NCI-H146 (cell line): ENCODE measurements around the gene TENM3.
A peak's percentile ranks its signal among the peaks of the same experiment; 100 is the strongest.

ENCODE experiments used
- DNase-seq: peaks from one replicate; lab custom pipeline; 2025; lab: John Stamatoyannopoulos, UW

The TENM3 gene

DNA sequence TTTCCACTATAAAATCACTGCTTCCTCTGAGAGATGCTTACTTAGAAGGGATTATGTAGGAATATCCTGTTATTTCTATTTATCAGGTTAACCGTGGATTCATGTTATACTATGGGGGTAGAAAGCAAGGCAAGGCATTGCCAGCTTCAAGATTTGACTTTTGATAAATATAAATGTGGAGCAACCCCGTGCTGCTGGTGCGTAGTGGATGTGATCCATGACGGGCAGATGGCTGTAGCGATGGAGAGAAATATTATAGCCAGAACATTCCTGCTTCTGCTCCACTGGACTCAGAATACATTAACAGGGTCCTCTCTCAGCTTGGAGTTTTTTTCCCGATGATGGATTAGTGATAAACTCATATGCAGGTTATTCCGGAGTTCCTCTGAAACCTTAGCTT lies 157.6 kb downstream of the TENM3 start:
- DNase-seq = no peak

DNA sequence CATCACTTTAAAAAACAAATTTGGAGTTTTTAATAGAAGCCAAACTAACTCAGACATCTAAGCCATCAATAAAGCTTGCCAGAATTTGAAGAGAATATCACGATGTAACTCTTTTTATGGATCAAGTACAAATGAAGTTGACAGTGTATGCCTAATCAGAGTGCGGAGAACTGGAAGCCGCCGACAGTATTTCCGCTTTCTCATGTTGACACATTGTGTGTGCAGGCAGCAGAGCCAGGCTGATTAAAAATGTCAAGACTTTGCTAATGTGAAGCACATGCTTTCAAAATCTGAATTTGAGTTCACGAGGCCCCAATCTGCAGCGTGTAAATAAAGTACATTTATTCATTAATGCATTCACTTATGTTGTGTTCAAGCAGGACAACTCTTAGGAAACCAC lies 161.2 kb downstream of the TENM3 start:
- DNase-seq = no peak

DNA sequence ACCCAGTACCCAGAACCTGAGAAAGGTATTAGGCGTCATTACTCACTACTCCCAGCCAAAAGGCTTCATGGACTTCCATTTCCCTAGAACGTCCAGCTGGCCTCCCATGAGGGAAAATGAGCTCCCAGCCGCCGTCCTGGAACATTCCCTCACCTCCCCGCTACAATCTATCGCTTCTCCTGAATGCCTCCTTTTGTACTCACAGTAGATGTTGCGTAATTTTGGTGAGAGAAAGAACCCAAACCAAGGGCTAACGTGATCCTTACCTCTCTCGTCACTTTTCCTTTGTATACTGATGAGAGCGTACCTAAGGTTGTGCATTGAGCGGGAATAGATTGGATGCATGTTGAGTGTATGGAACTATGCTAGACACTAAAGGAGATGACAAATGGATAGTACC lies 161.9 kb downstream of the TENM3 start:
- DNase-seq = no peak

DNA sequence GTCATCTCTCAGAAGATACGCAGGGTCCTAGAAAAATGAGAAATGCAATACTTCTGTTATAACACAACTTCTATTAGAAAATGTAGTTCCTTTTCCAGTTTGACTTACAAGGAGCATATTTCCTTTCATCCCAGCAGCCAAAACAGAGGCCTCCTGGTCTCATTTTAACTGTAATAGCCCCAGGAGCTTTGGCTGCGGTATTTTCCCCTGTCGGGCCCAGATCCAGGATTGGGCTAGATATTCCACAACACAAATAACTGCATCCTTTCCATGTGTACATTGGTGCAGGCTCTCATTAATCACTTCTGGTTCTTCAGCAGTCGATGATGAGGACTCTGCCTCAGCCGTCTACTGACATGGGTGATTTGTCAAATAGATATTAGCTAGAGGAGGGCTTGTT lies 166.1 kb downstream of the TENM3 start:
- no peak for DNase-seq

DNA sequence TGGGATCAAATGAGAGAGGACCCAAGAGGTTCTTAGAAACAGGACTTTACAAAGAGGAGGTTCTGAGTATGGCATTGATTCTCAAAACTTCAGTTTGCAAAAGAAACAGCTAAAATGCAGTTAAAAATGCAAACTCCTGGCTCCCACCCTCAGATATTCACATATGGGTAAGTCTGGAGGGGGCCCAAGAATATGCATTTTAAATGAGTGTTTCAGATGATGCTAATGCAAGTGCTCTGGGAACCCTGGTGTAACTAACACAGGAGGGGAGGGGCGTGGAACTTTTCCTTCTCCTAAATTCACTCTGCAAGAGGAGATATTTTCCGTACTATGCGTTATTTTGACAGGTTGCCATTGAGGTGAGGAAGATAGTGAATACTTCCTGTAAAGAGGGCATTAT lies 168.2 kb downstream of the TENM3 start:
- DNase-seq = no peak

DNA sequence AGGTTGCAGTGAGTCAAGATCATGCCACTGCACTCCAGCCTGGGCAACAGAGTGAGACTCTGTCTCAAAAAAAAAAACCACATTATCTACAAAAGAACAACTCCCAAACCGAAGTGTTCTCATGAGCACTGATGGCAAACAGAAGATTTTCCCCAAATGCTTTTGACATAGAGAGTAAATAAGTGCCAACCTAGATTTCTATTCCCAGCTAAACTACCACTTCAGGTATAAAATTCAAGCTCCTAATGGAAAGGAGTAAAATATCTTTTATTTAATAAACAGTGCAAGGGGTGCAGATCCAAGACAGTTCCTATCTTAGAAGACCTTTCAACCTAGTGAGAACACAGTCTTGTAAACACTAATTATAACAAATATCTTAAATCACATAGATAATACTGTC lies 170.3 kb downstream of the TENM3 start:
- no peak for DNase-seq

DNA sequence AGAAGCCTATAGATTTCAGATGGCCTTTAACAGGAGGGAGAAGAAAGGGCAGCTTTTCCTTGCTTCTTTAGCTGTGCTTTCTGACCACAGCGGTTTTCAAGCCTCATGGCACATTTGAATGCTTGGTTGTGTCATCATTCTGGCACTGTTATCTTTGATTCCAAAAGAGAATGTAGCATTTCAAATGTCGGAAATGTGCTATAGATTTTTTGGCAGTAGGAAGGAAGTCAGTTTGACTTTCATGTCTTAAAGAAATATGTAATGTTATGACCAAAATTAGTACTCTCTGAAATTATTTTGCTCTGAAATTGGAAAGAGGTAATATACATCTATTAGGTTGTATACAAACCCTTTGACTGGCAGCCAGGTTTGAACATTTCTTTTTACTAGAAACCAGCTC lies 171.9 kb downstream of the TENM3 start:
- DNase-seq = no peak

DNA sequence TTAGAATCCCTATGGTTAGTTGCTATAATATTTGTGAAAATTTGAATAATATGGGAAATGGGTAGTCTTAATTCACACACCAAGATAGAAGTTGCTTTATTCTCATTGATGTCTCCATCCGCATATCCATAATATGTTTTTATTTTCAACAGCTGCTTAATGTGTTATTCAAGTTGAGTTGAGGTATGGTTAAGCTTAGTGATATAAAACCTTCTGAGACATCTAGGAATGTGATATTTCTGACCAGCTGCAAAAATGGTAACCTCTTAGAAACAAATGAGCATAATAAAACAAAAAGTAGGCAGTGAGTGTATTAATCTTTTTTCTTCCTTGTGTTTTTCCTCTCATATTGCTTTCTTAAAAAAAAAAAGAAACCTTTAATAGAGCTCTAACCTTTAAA lies 172.9 kb downstream of the TENM3 start:
- DNase-seq = no peak

DNA sequence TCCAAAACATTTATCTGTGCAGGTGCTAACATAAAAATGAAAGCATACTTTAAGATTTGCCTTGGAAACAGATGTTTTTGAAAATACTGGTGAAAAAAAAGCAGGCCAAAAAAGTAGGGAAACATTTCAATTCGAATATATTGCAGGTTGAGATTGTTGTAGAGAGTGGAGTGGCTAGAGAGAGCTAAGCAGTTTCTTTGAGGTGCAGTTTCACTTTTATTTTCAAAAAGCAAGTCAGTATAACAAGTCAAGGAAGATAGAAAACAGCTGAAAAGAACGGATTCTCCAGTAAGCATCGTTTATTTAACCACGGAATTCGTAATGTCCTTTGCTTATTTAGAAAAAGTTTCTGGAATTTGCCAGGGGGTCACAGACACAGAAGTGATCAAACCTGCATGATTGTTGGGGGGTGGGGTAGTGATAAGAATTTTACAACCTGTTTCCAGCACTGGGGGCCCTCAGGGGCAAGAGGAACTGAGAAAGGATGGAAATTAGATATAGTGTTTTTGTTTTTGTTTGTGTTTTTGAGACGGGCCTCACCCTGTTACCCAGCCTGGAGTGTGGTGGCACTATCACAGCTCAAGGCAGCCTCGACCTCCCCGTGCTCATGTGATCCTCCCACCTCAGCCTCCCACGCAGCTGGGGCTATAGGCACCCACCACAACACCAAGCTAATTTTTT lies 175.0 kb downstream of the TENM3 start:
- DNase-seq = no peak

DNA sequence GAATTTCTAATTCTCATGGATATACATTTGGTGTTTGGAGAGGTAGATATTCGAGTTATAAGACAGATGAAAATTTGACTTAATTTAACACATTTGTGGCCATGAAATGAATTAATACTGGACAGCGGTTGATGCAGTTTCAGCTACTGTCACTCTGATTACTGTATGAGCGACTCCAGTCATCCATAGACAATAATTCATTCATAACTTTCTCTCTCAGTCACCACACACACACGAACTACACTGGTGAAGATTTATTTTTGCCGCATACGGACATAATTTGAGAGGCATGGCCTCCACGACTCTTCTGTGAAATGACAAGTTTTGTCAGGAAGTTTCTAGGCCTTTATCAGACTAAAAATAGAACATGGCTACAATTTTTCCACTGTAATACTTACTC lies 177.0 kb downstream of the TENM3 start:
- no peak for DNase-seq

DNA sequence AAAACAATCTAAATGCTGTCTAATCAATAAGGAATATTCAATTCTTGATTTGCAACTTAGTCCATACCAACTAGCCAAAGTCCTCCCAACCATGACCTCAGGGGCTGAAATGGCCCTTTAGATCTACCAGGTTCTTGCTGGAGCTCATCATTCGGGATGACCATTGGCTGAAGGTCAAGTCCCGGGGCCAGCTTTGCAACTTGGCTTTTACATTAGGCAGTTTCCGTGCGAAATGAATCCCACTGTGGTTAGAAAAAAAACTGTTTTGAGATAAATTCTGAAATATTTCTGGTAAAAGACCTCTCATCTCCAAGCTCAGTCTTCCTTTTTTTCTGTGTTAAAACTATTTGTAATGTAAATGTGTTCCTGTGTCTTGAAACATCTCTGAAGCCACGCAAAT lies 178.6 kb downstream of the TENM3 start:
- no peak for DNase-seq

DNA sequence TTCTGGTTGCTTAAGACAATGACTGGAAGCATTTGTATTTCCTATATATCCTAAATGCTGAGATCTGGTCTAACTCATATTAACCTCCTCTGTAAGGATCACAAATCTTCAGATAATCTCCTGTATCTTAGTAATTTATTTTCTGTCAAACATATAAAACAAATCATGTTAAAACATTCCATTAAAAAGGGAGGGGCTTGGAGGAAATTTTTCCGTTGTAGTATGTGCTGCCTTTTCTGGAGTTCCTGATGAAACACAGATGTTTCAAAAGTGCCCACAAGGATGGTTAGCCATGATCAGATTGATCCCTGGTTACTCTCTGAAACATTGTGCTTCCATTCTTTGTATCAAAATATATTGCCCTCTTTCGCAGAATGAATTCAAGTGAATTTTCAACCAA lies 182.1 kb downstream of the TENM3 start:
- DNase-seq = no peak

DNA sequence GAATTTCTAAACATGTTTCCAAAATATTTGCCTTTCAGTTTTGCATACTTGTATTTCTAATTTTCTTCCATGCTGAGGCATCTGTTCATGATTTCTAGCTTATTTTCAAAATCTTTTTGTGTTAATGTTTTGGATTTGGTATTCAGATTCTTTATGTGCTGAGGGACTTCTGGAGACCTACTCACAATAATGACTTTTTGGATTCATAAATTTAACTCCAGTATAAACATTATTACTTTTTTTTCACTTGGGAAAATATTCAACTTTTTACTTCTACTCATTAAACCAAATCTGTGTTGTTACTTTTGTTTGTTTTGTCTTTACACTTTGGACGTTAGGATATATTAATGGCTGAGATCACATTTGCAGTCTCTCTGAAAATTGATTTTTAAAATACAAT lies 183.7 kb downstream of the TENM3 start:
- no peak for DNase-seq

DNA sequence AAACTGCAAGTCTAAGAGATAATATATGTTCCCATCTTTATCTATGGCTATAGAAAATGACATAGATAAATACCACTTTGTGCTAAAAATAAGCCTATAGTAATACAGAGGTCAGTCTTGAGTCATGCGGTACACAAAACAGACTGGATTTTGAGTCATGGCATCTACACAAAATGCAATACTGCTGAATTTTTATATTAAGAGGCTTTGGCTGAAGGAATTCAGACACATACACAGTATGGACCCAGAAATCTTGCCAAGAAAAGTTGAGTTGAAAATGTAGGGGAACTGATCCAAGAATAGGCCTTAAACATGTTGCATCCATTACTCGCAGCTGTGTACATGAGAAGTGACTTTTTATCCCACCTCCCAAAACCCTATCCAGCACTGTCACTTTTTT lies 184.4 kb downstream of the TENM3 start:
- no peak for DNase-seq

DNA sequence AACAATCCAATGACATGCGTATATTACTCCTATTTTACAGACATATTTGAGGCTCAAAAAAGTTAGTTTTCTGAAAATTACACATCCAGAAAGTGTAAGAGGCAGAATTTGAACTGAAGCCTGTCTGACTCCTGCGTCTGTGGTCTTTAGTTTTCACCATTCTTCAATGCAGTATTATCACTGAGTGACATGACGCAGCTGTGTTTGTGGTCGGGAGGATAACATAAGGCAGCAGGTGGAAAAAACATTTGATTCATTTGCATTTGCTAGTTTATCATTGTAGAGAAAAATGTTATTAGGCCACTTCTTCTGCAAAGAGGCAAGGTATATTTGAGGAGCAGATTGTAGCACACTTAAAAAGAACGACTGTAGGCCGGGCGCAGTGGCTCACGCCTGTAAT lies 186.7 kb downstream of the TENM3 start:
- no peak for DNase-seq

DNA sequence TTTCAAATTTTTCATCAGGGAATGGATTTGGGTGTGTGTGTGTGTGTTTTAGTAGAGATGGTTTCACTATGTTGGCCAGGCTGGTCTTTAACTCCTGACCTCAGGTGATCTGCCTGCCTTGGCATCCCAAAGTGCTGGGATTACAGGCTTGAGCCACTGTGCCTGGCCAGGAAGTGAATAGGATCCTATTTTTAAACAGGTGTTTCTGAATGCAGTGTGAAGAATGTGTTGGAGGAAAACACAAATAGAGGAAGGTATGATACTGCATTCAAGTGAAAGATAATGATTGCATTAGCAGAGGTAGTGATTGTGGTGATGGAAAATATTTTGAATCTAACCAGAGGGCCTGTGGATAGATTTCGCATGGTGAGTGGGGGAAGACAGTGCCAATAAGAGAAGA lies 189.6 kb downstream of the TENM3 start:
- no peak for DNase-seq

DNA sequence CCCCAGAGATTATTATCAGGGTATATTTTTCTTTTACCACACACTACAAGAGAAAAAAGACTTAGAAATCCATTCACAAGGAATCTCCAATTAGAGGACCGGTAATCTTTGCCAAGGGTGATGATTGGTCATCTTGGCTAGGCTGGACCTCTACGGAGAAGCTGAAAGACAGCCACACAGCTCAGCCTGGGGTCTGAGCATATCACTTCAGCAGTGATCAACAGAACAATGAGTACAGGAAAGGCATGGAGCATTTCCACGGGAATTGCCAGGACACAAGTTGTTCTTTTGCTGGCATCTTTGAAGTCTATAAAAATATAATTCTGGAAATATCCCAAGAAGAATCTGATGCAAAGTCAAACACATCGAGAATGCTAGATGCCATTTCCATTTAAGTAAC lies 191.5 kb downstream of the TENM3 start:
- no peak for DNase-seq

DNA sequence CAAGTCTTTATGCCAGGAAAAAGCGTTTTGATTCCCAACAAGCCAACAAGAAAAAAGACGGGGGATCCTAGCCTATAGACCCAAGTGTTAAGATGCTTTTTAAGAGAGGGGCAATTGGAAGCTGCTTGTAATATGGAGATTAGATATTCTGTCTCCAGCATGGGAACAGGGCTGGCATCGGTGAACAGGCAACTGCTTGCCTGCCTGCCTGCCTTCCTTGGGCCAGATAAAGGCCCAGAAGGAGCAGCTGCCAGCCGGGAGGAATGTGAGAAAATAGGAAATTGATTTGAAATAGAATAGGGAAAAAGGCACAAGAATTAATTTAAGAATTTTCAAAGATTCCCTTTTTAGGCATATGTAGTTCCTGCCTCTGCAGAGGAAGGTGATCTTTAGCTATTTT lies 192.2 kb downstream of the TENM3 start:
- DNase-seq = no peak

DNA sequence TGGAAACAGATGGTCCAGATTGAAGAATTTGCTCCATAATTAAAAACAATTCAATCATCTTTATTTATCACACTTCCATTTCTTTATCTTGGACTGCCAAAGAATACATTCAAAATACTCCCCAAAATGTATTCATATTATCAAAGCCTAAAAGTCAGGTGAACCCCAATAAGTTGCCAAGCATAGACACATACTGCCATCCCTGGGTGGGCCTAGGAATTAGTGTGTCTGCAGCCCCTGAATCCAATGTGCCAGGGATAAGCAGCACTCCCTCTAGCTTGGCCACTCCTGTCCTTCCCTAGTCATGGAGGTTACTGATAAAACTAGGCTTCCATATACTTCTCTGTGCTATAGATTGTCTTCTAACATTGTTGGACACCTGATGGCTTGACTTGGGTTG lies 199.9 kb downstream of the TENM3 start:
- DNase-seq = no peak

DNA sequence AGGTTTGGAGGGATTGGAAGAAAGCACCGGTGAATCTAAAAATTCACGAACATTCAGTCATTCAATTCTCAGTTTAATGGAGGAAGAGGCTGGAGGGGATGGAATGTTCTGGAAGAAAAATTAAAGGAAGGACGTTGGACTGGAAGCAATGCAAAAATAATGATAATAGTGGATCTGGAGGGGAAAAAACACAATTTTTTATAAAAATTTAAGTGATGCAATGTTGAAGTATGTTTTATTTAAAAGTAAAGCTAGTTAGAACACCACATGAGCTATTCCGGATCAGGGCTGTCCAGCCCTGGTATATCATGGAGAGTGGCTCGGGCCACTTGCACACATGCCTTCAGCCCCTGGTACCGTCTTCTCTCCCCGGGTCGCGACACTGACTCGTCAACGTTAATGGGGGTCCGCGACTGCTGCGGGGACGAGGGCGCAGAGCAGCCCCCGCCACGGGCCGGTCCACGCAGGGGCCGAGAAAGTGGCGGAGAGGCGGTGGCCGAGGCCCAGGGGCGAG lies 204.6 kb downstream of the TENM3 start:
- no peak for DNase-seq

DNA sequence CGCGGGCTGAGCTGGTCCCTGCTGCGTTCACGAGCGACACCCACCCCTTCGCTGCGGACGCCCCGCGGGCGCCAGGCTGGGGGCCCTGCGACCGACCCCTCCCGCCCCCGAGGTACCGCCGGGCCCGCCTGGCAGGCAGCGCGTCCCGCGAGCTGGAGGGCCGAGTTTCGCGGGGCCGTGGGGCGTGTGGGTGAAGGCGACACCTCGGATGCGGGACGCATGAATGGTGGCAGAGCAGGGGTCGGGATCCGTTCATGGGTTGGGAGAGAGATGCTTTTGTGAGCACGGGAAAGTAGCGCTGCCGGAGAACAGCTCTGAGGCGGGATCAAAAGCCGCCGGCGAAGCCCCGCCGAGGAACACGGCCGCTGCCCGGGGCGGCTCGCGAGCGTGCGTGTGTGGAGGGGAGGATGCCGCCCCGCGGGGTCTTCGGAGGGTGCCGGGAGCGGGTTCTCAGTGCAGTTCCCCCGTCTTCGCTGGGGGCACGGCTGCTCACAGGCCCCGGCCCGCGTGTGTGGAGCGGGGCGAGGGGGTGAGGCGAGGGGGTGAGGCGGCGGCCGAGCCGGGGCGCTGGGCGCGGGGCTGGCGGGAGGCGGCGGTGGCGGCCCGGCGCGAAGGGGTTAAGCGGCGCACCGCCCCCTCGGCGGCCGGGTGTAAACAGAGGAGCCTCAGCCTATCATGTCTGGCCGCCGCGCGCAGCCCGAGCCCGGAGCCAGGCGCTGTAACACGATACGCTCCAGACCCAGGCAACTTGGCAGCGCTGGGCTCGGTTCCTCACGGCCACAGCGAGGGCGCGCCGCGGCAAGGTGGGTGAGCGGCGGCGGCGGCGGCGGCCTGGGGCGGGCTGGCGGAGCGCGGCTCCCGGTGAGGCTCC lies 205.3 kb downstream of the TENM3 start:
- DNase-seq = peak; percentile 95

DNA sequence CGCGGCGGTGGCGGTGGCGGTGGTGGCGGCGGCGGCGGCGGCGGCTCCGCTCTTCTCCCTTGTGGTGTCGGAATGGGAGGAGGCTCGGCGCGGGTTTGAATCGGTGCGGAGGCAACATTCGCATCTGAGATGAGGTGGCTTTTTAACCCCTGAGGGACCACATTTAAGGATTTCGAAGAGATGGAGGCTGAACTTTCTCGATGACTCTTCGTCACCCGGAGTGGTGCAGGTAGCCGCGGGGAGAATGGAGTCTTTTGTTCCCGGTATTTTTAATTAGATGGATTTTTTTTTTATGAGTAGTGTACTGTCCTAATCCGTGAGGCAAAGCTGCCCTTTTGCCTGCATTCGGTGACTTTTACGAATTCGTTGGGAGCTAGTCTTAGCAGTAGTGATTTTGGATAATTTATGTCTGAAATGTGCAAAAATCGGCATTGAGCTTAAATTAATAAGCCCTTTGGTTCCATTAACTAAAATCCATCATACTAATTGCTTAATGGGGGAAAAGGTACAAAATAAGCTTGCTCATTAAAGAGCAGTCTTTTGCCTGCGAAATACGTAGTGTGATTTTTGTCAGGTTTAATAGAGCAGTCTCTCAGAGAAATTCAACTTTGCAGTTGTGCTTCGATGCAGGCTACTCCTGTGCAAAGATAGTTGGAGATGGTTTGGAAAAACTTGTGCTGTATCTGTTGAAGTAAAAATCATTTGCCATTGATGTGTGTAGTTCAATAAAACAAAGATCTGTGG lies 206.2 kb downstream of the TENM3 start:
- peak; percentile 85 for DNase-seq

DNA sequence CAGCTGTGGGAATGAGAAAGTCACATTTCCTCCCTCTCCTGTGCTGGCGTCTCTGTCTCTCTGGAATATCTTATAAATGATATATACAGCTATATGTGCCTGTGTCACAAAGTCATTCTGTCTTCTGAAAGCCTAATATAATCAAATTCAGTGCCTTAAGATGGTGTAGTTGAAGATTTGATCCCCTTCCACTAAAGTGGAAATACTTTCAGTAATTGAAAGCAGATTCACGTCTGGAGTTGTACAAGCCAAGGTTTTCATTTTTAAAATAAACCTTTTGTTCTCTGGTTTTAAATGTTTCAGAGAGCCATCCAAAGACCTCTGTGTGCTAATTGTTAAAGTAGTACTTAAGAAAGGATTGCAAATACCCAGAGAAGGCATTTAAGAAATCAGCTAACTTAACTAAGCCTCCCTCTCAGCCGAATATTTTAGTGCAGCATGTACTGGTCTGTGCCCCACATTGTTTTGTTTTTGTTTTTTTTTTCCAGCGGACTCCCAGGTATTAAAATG lies 206.8 kb downstream of the TENM3 start:
- no peak for DNase-seq
